Liver (tissue), 3 donors: ENCODE measurements around the gene SVEP1.

Source experiments
- EGR1 ChIP-seq, 2 donors: IDR thresholded peaks; 2 replicates each; pipeline ENCODE4 v1.6.1; 2016 to 2018; ENCODE audit warnings: antibody characterized with exemption in 2 of 2, low read depth in 2 of 2
- FOXA1 ChIP-seq: IDR thresholded peaks from 2 replicates; pipeline ENCODE4 v1.6.1; 2016; ENCODE audit warnings: antibody characterized with exemption
- GABPA ChIP-seq, 2 donors: IDR thresholded peaks in 1 of 2; conservative IDR thresholded peaks in 1 of 2; 2 replicates each; pipeline ENCODE4 v1.6.1; 2016; ENCODE audit warnings: antibody characterized with exemption in 2 of 2, mild to moderate bottlenecking in 1 of 2, moderate library complexity in 1 of 2
- JUND ChIP-seq, 2 donors: IDR thresholded peaks; 2 replicates each; pipeline ENCODE4 v1.6.1; 2016; ENCODE audit warnings: antibody characterized with exemption in 2 of 2
- SP1 ChIP-seq: IDR thresholded peaks from 2 replicates; pipeline ENCODE4 v1.6.1; 2018; ENCODE audit warnings: antibody characterized with exemption, mild to moderate bottlenecking
- TAF1 ChIP-seq: conservative IDR thresholded peaks from 2 replicates; pipeline ENCODE4 v1.6.1; 2016; ENCODE audit warnings: antibody characterized with exemption, mild to moderate bottlenecking
- TF ChIP-seq, protein P1 (sequence below): fragments of 150-350 bp; IDR thresholded peaks from 2 replicates; pipeline ENCODE4 v1.5.1; 2017; ENCODE audit warnings: improper control_type of control experiment, low read depth, low read length; ENCODE audit not compliant: missing input control
- TF ChIP-seq, protein P2 (sequence below): IDR thresholded peaks from 2 replicates; pipeline ENCODE4 v1.6.1; 2016; ENCODE audit warnings: antibody characterized with exemption, mild to moderate bottlenecking
- donor health status: healthy.
- donor health status: healthy.

DNA sequence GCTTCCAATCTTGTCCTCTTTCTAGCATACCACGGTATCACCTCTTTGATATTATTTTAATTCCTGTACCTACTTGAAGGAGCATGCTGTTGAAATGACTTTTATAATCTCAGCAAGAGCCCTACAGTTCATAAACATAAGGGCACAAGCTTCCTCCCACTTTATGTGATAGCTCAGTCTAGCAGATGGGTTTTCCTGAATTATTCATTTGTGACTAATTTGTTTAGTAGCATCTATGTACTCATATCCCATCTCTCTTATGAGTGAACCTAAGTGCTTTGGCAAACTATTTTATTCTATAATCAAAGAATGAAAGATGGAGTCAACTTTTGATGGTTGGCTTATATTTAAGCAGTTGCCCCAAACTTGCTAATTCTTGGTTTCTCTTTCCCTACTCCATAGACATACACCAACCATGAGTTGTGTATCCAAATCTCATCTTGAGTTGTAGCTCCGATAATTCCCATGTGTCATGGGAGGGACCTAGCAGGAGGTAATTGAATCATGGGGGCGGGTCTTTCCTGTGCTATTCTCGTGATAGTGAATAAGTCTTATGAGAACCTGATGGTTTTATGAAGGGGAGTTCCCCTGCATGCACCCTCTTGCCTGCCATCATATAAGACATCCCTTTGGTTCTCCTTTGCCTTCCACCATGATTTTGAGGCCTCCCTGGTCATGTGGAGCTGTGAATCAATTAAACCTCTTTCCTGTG is 259.6 kb downstream of the SVEP1 start:
- TF ChIP-seq, protein P1, sequence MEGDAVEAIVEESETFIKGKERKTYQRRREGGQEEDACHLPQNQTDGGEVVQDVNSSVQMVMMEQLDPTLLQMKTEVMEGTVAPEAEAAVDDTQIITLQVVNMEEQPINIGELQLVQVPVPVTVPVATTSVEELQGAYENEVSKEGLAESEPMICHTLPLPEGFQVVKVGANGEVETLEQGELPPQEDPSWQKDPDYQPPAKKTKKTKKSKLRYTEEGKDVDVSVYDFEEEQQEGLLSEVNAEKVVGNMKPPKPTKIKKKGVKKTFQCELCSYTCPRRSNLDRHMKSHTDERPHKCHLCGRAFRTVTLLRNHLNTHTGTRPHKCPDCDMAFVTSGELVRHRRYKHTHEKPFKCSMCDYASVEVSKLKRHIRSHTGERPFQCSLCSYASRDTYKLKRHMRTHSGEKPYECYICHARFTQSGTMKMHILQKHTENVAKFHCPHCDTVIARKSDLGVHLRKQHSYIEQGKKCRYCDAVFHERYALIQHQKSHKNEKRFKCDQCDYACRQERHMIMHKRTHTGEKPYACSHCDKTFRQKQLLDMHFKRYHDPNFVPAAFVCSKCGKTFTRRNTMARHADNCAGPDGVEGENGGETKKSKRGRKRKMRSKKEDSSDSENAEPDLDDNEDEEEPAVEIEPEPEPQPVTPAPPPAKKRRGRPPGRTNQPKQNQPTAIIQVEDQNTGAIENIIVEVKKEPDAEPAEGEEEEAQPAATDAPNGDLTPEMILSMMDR, result no peak
- TF ChIP-seq SP1 (no peak), FOXA1 (no peak), GABPA (IDR thresholded peaks at IDR 0.05 in 1 of 2, conservative IDR thresholded peaks at IDR 0.05 in 1 of 2) (no peak), EGR1 (IDR thresholded peaks at IDR 0.05; ENCODE audit: low read depth in 2 of 2) (no peak), TAF1 (no peak), JUND (IDR thresholded peaks at IDR 0.05) (no peak)
- TF ChIP-seq, protein P2, sequence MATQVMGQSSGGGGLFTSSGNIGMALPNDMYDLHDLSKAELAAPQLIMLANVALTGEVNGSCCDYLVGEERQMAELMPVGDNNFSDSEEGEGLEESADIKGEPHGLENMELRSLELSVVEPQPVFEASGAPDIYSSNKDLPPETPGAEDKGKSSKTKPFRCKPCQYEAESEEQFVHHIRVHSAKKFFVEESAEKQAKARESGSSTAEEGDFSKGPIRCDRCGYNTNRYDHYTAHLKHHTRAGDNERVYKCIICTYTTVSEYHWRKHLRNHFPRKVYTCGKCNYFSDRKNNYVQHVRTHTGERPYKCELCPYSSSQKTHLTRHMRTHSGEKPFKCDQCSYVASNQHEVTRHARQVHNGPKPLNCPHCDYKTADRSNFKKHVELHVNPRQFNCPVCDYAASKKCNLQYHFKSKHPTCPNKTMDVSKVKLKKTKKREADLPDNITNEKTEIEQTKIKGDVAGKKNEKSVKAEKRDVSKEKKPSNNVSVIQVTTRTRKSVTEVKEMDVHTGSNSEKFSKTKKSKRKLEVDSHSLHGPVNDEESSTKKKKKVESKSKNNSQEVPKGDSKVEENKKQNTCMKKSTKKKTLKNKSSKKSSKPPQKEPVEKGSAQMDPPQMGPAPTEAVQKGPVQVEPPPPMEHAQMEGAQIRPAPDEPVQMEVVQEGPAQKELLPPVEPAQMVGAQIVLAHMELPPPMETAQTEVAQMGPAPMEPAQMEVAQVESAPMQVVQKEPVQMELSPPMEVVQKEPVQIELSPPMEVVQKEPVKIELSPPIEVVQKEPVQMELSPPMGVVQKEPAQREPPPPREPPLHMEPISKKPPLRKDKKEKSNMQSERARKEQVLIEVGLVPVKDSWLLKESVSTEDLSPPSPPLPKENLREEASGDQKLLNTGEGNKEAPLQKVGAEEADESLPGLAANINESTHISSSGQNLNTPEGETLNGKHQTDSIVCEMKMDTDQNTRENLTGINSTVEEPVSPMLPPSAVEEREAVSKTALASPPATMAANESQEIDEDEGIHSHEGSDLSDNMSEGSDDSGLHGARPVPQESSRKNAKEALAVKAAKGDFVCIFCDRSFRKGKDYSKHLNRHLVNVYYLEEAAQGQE, result no peak
